Vagina (tissue), 2 donors: ENCODE data around the gene IPP.

ENCODE experiments used
- POLR2A ChIP-seq, 2 donors: fragments of 450-650 bp; IDR thresholded peaks; one replicate each; pipeline ENCODE4 v1.6.1; 2017; ENCODE audit warnings: antibody characterized with exemption in 2 of 2, mild to moderate bottlenecking in 2 of 2, moderate library complexity in 2 of 2
- POLR2AphosphoS5 ChIP-seq, 2 donors: sonication (generic); formaldehyde crosslinking; IDR thresholded peaks; one replicate each; pipeline ENCODE4 v1.9.0; 2017; ENCODE audit warnings: antibody characterized with exemption in 2 of 2, mild to moderate bottlenecking in 2 of 2, low read depth in 1 of 2; ENCODE audit not compliant: insufficient read depth in 1 of 2
- TF ChIP-seq, protein P1 (sequence below), 3 experiments: fragments of 450-650 bp in 2 of 3; fragments of 200-600 bp in 1 of 3; sonication (generic) in 1 of 3; IDR thresholded peaks; one replicate each; pipeline ENCODE4 v1.5.1; 2017 to 2019; ENCODE audit warnings: antibody characterized with exemption in 3 of 3, mild to moderate bottlenecking in 2 of 3, moderate library complexity in 2 of 3

DNA sequence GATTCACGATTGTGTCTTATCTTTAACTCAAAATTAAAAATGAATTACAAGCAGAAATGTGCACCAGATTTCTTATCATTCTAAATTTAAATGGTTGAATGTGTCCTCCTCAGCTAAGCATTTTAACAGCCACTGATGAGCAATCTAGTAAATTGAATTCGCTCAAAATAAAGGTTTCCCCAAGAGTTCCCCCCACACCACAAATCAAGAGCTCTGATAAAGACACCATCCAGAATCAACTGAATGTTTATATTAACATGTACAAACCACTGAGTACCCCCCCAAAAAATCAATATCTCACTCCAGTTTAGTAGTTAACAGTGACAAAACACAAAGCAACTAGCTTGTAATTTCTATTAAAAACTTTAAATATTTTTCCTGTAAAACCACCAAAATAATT is 66.1 kb downstream of the IPP start:
- TF ChIP-seq POLR2A (IDR thresholded peaks at IDR 0.05) (no peak), POLR2AphosphoS5 (IDR thresholded peaks at IDR 0.05; ENCODE audit: insufficient read depth in 1 of 2, low read depth in 1 of 2) (no peak)
- TF ChIP-seq, protein P1, sequence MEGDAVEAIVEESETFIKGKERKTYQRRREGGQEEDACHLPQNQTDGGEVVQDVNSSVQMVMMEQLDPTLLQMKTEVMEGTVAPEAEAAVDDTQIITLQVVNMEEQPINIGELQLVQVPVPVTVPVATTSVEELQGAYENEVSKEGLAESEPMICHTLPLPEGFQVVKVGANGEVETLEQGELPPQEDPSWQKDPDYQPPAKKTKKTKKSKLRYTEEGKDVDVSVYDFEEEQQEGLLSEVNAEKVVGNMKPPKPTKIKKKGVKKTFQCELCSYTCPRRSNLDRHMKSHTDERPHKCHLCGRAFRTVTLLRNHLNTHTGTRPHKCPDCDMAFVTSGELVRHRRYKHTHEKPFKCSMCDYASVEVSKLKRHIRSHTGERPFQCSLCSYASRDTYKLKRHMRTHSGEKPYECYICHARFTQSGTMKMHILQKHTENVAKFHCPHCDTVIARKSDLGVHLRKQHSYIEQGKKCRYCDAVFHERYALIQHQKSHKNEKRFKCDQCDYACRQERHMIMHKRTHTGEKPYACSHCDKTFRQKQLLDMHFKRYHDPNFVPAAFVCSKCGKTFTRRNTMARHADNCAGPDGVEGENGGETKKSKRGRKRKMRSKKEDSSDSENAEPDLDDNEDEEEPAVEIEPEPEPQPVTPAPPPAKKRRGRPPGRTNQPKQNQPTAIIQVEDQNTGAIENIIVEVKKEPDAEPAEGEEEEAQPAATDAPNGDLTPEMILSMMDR (IDR thresholded peaks at IDR 0.05) = no peak
